Stimulated activated CD8-positive, alpha-beta memory T cell treated with anti-CD3 and anti-CD28 coated beads, Interleukin-7, amount 100 ng/mL, for 1 hour (primary cell): ENCODE results near the gene ELAPOR2.
"Not testable (repeated sequence)": the region's sequence is repeated elsewhere in the genome, so short reads cannot be mapped to it uniquely, and the experiment has no call there.

Experiments
- DNase-seq, 2 donors: peaks; one replicate each; pipeline ENCODE4 v3.0.0-alpha.2; 2020; ENCODE audit warnings: low read depth in 2 of 2

ELAPOR2 gene

GRCh38 chr7:87046456-87046855 is 13.0 kb downstream of the ELAPOR2 start:
- no peak for DNase-seq

GRCh38 chr7:87044713-87045112 is 14.7 kb downstream of the ELAPOR2 start:
- DNase-seq, result not testable (repeated sequence)

DNA sequence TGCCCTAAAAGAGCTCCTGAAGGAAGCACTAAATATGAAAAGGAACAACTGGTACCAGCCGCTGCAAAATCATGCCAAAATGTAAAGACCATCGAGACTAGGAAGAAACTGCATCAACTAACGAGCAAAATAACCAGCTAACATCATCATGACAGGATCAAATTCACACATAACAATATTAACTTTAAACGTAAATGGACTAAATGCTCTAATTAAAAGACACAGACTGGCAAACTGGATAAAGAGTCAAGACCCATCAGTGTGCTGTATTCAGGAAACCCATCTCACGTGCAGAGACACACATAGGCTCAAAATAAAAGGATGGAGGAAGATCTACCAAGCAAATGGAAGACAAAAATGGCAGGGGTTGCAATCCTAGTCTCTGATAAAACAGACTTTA is 17.9 kb downstream of the ELAPOR2 start:
- DNase-seq, result not testable (repeated sequence)

GRCh38 chr7:87039691-87040299 is 19.7 kb downstream of the ELAPOR2 start:
- not testable (repeated sequence) for DNase-seq

- no peak for DNase-seq
Measured at GRCh38 chr7:87038993-87039690, 20.3 kb downstream of the ELAPOR2 start.

DNA sequence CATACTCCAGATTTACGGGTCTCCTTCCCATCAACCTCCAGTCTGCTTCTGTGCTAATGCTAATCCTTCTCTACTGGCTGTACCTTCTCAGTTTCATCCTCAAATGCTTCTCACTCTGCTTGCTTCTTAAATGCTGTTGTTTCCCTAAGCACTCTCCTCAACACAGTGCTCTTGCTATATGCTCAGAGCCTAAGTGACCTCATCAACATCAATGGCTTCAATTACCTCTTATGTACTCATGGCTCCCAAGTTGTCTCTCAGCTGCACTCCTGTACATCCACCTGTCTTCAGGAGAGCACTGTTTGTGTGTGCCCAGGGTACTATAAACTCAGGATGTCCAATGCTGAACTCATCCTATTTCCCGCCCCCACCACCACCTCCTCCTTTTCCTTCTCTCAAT is 22.5 kb downstream of the ELAPOR2 start:
- DNase-seq, result no peak

GRCh38 chr7:87032604-87033339 is 26.7 kb downstream of the ELAPOR2 start:
- no peak for DNase-seq

DNA sequence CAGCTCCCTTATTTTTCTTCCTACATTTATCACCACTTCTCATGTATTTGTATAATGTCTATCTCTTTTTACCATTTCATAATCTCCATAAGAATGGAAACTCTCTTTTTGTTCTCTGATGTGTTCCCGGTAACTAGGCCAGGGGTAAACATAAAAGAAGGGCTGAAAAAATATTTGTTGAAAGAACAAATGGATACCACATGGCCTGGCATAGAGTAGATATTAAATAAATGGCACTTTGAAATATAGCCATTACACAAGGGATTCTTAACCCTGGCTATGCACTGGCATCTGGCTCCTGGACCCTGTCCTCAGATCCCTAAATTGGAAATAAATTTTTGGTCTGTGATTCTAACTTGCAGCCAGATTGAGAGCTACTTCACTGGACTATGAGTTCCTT is 30.4 kb downstream of the ELAPOR2 start:
- DNase-seq, result no peak

- no peak for DNase-seq
Measured at GRCh38 chr7:87028636-87029035, 30.8 kb downstream of the ELAPOR2 start.

DNA sequence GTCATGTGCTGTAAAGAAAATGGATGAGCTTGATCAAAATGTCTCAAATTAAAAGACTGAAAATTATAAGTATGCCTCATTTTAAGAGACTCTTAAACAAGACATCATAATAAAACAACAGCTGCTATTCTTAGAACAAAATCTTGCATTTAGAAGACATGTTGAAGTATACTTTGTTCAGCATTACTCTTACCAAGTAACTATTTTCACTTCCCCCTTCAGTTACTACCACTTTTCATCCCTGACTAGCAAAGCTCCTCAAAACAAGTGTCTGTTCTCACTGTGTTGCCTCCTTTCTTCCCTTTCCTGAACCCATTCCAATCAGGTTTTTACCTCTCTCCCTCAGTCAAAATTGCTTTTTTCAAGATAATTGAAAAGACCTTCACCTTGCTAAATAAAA is 31.6 kb downstream of the ELAPOR2 start:
- no peak for DNase-seq

DNA sequence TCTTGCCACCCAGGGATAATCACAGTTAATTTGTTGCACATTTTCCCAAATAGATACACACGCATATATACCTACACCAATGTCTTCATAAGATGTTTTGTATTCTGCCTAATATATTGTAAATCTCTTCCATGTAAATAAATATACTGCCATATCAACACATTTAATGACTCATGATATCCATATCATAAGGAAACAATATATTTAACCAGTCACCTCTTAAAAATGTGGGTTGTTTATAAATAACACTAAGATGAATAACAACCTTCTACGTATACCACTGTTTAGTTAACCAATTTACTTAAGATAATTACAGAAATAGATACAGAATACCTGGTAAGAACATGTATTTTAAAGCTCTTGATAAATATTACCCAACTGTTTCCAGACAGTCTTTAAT is 38.2 kb downstream of the ELAPOR2 start:
- DNase-seq, result no peak

GRCh38 chr7:87016606-87017005 is 42.8 kb downstream of the ELAPOR2 start:
- DNase-seq, result no peak

- no peak for DNase-seq
Measured at GRCh38 chr7:87013840-87014190, 45.6 kb downstream of the ELAPOR2 start.

DNA sequence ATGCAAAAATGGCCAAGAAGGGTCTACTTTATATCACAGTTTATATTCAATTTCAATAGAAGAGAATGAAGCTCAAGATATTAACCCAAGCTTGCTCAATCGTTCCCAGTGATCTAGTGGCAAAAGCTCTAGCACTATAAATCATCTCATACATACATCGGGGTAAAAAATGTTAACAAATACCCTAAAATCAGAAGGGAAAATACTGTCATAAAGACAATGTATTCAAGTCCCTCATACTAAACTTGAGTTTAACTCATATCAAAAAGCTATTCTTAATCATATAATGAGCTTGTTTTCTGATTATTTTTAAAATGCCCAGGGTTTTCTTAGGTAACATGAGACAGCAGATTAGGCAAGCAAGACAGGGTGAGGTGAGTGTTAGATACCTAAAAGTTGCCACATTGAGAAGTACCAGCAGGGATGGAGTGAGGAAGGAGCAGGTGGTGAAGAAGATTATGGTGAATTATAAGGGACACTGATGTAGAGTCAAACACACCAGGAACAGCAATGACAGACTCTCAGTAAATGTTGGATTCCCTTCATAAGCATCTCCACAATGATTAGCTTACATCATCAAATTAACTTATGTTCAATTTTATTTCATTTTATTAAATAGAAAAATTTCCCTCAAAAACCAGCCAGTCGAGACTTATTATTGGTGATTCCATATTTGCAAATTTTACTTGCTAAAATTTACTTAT is 46.2 kb downstream of the ELAPOR2 start:
- DNase-seq, result no peak
